IMR-90 (cell line): ENCODE data around the gene CEACAM7. TPM values are rescaled to one million over a fixed set of nuclear protein-coding genes. Genes with fewer than 3 reads are reported as not detected.

Experiments used
- ATAC-seq: fragments of 200-7000 bp; cut with Tn5 transposase; 2 replicates; pipeline ENCODE4 v1.9.1; 2020; ENCODE audit warnings: low read depth, mild to moderate bottlenecking, moderate library complexity
- BruUV-seq: library from RNA; stranded (reverse); fragments of 400-500 nt; replicated peaks from 2 replicates; lab custom pipeline; 2021; lab: Mats Ljungman, UMichigan
- CTCF ChIA-PET: fragments of 300-600 bp; formaldehyde crosslinking; extraction: SDS; loops from one replicate; lab custom pipeline; 2021; ENCODE audit warnings: antibody characterized with exemption; lab: Yijun Ruan, JAX
- POLR2A ChIA-PET: fragments of 300-600 bp; sonication (Branson Sonifier 250); formaldehyde crosslinking; loops from one replicate; lab custom pipeline; 2022; ENCODE audit warnings: antibody characterized with exemption; ENCODE audit not compliant: unreplicated experiment; lab: Charles Lee
- DNase-seq: peaks from one replicate; pipeline ENCODE4 v3.0.0; 2013
- H2AFZ ChIP-seq: replicated peaks from 2 replicates; pipeline ENCODE3; 2013; ENCODE audit warnings: low read length, mild to moderate bottlenecking; ENCODE audit not compliant: poor library complexity
- H2AK5ac ChIP-seq: 2 replicates; pipeline ENCODE4 v1.6.1; 2013; ENCODE audit warnings: low read depth, low read length, inconsistent platforms
- H2AK9ac ChIP-seq: replicated peaks from 2 replicates; pipeline ENCODE3; 2013; ENCODE audit warnings: mild to moderate bottlenecking, low read depth, low read length, moderate library complexity; ENCODE audit not compliant: poor library complexity
- H2BK120ac ChIP-seq: 2 replicates; pipeline ENCODE4 v1.6.1; 2013; ENCODE audit warnings: low read depth, low read length, inconsistent platforms
- H2BK15ac ChIP-seq: 3 replicates; pipeline ENCODE4 v1.6.1; 2013; ENCODE audit warnings: low read depth, low read length, inconsistent platforms
- H2BK20ac ChIP-seq: 2 replicates; pipeline ENCODE4 v1.6.1; 2013; ENCODE audit warnings: low read depth, mild to moderate bottlenecking, inconsistent platforms, low read length, moderate library complexity
- H2BK5ac ChIP-seq: 2 replicates; pipeline ENCODE4 v1.6.1; 2013; ENCODE audit warnings: mild to moderate bottlenecking, low read depth, low read length, inconsistent platforms; ENCODE audit not compliant: poor library complexity, severe bottlenecking
- H3K14ac ChIP-seq: replicated peaks from 2 replicates; pipeline ENCODE4 v1.6.1; 2013; ENCODE audit warnings: low read depth, low read length, inconsistent platforms
- H3K18ac ChIP-seq: 2 replicates; pipeline ENCODE4 v1.6.1; 2013; ENCODE audit warnings: low read depth, low read length, control low read depth
- H3K23ac ChIP-seq: 2 replicates; pipeline ENCODE4 v1.6.1; 2013; ENCODE audit warnings: low read depth, low read length, inconsistent platforms
- H3K27ac ChIP-seq: 2 replicates; pipeline ENCODE4 v1.5.1; 2013; ENCODE audit warnings: mild to moderate bottlenecking, control low read depth, low read length; ENCODE audit not compliant: insufficient read depth
- H3K27me3 ChIP-seq: 2 replicates; pipeline ENCODE4 v1.6.1; 2013; ENCODE audit warnings: low read length; ENCODE audit not compliant: control insufficient read depth, insufficient read depth
- H3K36me3 ChIP-seq: 2 replicates; pipeline ENCODE4 v1.6.1; 2013; ENCODE audit warnings: low read length, mixed read lengths; ENCODE audit not compliant: control insufficient read depth, insufficient read depth
- H3K4ac ChIP-seq: 2 replicates; pipeline ENCODE4 v1.6.1; 2013; ENCODE audit warnings: low read depth, low read length, inconsistent platforms
- H3K4me1 ChIP-seq: 2 replicates; pipeline ENCODE4 v1.6.1; 2013; ENCODE audit warnings: low read length, mixed read lengths; ENCODE audit not compliant: control insufficient read depth, insufficient read depth
- H3K4me2 ChIP-seq: 2 replicates; pipeline ENCODE4 v1.6.1; 2013; ENCODE audit warnings: low read depth, mild to moderate bottlenecking, control low read depth, low read length, moderate library complexity
- H3K4me3 ChIP-seq: 2 replicates; pipeline ENCODE4 v1.5.1; 2013; ENCODE audit warnings: low read depth, mild to moderate bottlenecking, control low read depth, low read length, moderate library complexity; ENCODE audit not compliant: insufficient read depth
- H3K56ac ChIP-seq: 2 replicates; pipeline ENCODE4 v1.6.1; 2013; ENCODE audit warnings: low read length, inconsistent platforms; ENCODE audit not compliant: insufficient read depth; ENCODE audit errors: extremely low read depth
- H3K79me1 ChIP-seq, 2 experiments: 2 replicates each; pipeline ENCODE4 v1.6.1; 2013; ENCODE audit warnings: low read length in 2 of 2, inconsistent platforms in 1 of 2, low read depth in 1 of 2
- H3K9ac ChIP-seq: 2 replicates; pipeline ENCODE4 v1.6.1; 2013; ENCODE audit warnings: low read depth, low read length, control low read depth
- H3K9me1 ChIP-seq: 2 replicates; pipeline ENCODE4 v1.6.1; 2013; ENCODE audit warnings: low read length, inconsistent platforms; ENCODE audit not compliant: insufficient read depth
- H3K9me3 ChIP-seq: 2 replicates; pipeline ENCODE4 v1.6.1; 2013; ENCODE audit warnings: low read length; ENCODE audit not compliant: control insufficient read depth, insufficient read depth
- H4K20me1 ChIP-seq: 2 replicates; pipeline ENCODE4 v1.6.1; 2013; ENCODE audit warnings: low read length, inconsistent platforms; ENCODE audit not compliant: insufficient read depth
- H4K5ac ChIP-seq: 2 replicates; pipeline ENCODE4 v1.6.1; 2013; ENCODE audit warnings: mild to moderate bottlenecking, low read depth, low read length, control low read depth
- H4K8ac ChIP-seq, 2 experiments: 2 replicates each; pipeline ENCODE4 v1.6.1; 2013; ENCODE audit warnings: low read depth in 2 of 2, low read length in 2 of 2, control low read depth in 1 of 2, inconsistent platforms in 1 of 2
- H4K91ac ChIP-seq: 2 replicates; pipeline ENCODE4 v1.6.1; 2013; ENCODE audit warnings: low read depth, low read length, inconsistent platforms; ENCODE audit not compliant: insufficient read depth
- BHLHE40 ChIP-seq: fragments of 150-350 bp; IDR thresholded peaks from 2 replicates; pipeline ENCODE4 v1.6.1; 2016; ENCODE audit warnings: mild to moderate bottlenecking, low read depth, low read length
- CHD1 ChIP-seq: IDR thresholded peaks from 2 replicates; pipeline ENCODE4 v1.6.1; 2012; ENCODE audit warnings: low read depth, low read length, improper control_type of control experiment
- CTCF ChIP-seq: conservative IDR thresholded peaks from 2 replicates; pipeline ENCODE4 v1.5.1; 2012; ENCODE audit warnings: mild to moderate bottlenecking, low read depth, low read length, improper control_type of control experiment
- FOS ChIP-seq: fragments of 150-350 bp; IDR thresholded peaks from 2 replicates; pipeline ENCODE4 v1.6.1; 2016; ENCODE audit warnings: low read depth, low read length
- MAFK ChIP-seq: IDR thresholded peaks from 2 replicates; pipeline ENCODE4 v1.6.1; 2012; ENCODE audit warnings: low read depth, low read length, improper control_type of control experiment
- MAZ ChIP-seq: IDR thresholded peaks from 2 replicates; pipeline ENCODE4 v1.6.1; 2012; ENCODE audit warnings: low read depth, mild to moderate bottlenecking, low read length, improper control_type of control experiment, moderate library complexity, borderline replicate concordance
- MXI1 ChIP-seq: IDR thresholded peaks from 2 replicates; pipeline ENCODE4 v1.6.1; 2012; ENCODE audit warnings: low read depth, mild to moderate bottlenecking, low read length, moderate library complexity, borderline replicate concordance
- NFE2L2 ChIP-seq: fragments of 150-350 bp; IDR thresholded peaks from 2 replicates; pipeline ENCODE4 v1.6.1; 2016; ENCODE audit warnings: low read depth, mild to moderate bottlenecking, low read length
- POLR2A ChIP-seq: IDR thresholded peaks from 2 replicates; pipeline ENCODE4 v1.6.1; 2012; ENCODE audit warnings: mild to moderate bottlenecking, low read depth, low read length
- RAD21 ChIP-seq: IDR thresholded peaks from 2 replicates; pipeline ENCODE4 v1.6.1; 2012; ENCODE audit warnings: low read length, improper control_type of control experiment
- RCOR1 ChIP-seq: IDR thresholded peaks from 2 replicates; pipeline ENCODE4 v1.6.1; 2012; ENCODE audit warnings: mild to moderate bottlenecking, low read length, improper control_type of control experiment; ENCODE audit not compliant: insufficient replicate concordance
- RFX5 ChIP-seq: IDR thresholded peaks from 2 replicates; pipeline ENCODE4 v1.8.0; 2012; ENCODE audit warnings: low read depth, mild to moderate bottlenecking, low read length, moderate library complexity
- SMC3 ChIP-seq: fragments of 150-350 bp; IDR thresholded peaks from 2 replicates; pipeline ENCODE4 v1.6.1; 2016; ENCODE audit warnings: low read depth, mild to moderate bottlenecking, antibody characterized with exemption, low read length, moderate library complexity
- WGBS, 2 experiments: methylation state at CpG; one replicate each; pipeline versions ENCODE4 v1.1.5 to v1.1.7; 2013; ENCODE audit warnings: missing lambda C conversion rate in 2 of 2; ENCODE audit not compliant: insufficient read length in 1 of 2; ENCODE audit errors: extremely low coverage in 2 of 2; 5-methylcytosine and 5-hydroxymethylcytosine counted together
- dilution Hi-C: fragments of 300-500 bp; cut with HindIII; formaldehyde crosslinking; loops from one replicate; pipeline ENCODE4 v1.14.3; 2018; ENCODE audit warnings: low sequenced_read_pairs; ENCODE audit not compliant: unreplicated experiment
- in situ Hi-C: fragments of 300-500 bp; cut with MboI; formaldehyde crosslinking; loops from 3 replicates; pipeline ENCODE4 v1.14.3; 2019; ENCODE audit warnings: low sequenced_read_pairs, inconsistent platforms, mixed read lengths
- intact Hi-C: fragments of 100-400 bp; cut with micrococcal nuclease; formaldehyde crosslinking; loops from 2 replicates; pipeline ENCODE4 v1.10.0; 2022
- polyA plus RNA-seq, 3 experiments: library from polyadenylated mRNA; depleted of rRNA; stranded (reverse); fragments of >200 nt; gene quantifications; 2 replicates each; pipeline ENCODE4 v1.2.3, GENCODE V29; 2012; ENCODE audit warnings: low replicate concordance in 1 of 3
- total RNA-seq: library from RNA; depleted of rRNA; stranded (reverse); fragments of >200 nt; gene quantifications from 2 replicates; pipeline ENCODE4 v1.2.3, GENCODE V29; 2012

CEACAM7 gene
- total and polyA plus RNA-seq, 2 of the 4 experiments (the other 2 are of a cell fraction), result not detected

- no peak overlapping the region for H3K14ac ChIP-seq
- peaks cover 2% of the 10 kb centered on the region; the same call in 1 of the 2 replicates for H3K27me3 ChIP-seq
- no peak overlapping the region for H4K5ac ChIP-seq
- H3K4me3 ChIP-seq, result no peak overlapping the region
- no peaks in the 10 kb centered on the region for H3K9me3 ChIP-seq
- ChIA-PET CTCF (no interaction called here), POLR2A (no interaction called here)
- no peak for TF ChIP-seq RAD21
- no peak for TF ChIP-seq BHLHE40
- no peak for TF ChIP-seq RCOR1
- no peak for TF ChIP-seq MXI1
- no peak for TF ChIP-seq MAZ
- TF ChIP-seq FOS, result no peak
- no peak for TF ChIP-seq SMC3
- no peak for TF ChIP-seq CHD1
- TF ChIP-seq CTCF, result no peak
- TF ChIP-seq NFE2L2, result no peak
- TF ChIP-seq MAFK, result no peak
- no peak for TF ChIP-seq POLR2A
- no peak for TF ChIP-seq RFX5
- in situ Hi-C loops (no loop called here), dilution Hi-C loops (no loop called here), intact Hi-C loops (no loop called here)
- H3K23ac ChIP-seq, result no peak overlapping the region
- no peaks in the 10 kb centered on the region for H3K79me1 ChIP-seq
- no peak overlapping the region for H3K4ac ChIP-seq
- no peak overlapping the region for H2AK9ac ChIP-seq
- no peaks in the 10 kb centered on the region for H3K4me1 ChIP-seq
- BruUV-seq, result no TSS peak
- H2BK5ac ChIP-seq, result no peak overlapping the region
- no peak overlapping the region for H3K27ac ChIP-seq
- no peak overlapping the region for H4K91ac ChIP-seq
- no peaks in the 10 kb centered on the region for H4K20me1 ChIP-seq
- no peak overlapping the region for H2AK5ac ChIP-seq
- no peak overlapping the region for H3K56ac ChIP-seq
- H3K18ac ChIP-seq, result no peak overlapping the region
- no peak overlapping the region for H2AFZ ChIP-seq
- H3K9me1 ChIP-seq, result no peaks in the 10 kb centered on the region
- no peak overlapping the region for H2BK15ac ChIP-seq
- no CpG with 5 or more reads among the region's 4 CpGs for WGBS, 2 experiments
- H2BK20ac ChIP-seq, result no peak overlapping the region
- H2BK120ac ChIP-seq, result no peak overlapping the region
- no peak overlapping the region for H3K4me2 ChIP-seq
- H4K8ac ChIP-seq, result no peak overlapping the region
- no peak for ATAC-seq
- H3K9ac ChIP-seq, result no peak overlapping the region
- H3K36me3 ChIP-seq, result no peaks in the 10 kb centered on the region
- DNase-seq, result no peak
These were observed 64.7 kb downstream of the CEACAM7 start for GRCh38 chr19:41623360-41623759.
